ENCODE measurements around the gene SCAF11. TPM values are rescaled to one million over a fixed set of nuclear protein-coding genes. Genes with fewer than 3 reads are reported as not detected.

SCAF11 gene
- polyA plus RNA-seq, 1 experiment, result 25.2 TPM

- ChIA-PET POLR2A (no interaction called here), CTCF (interaction anchor here (0.7 to 2.0 kb wide), 4 partner anchors 15 to 41 kb away, joined by 3 to 4 read pairs (median 4); no protein-coding TSS in a partner anchor)
- no peak for DNase-seq (ENCODE audit: low read depth)
- Histone ChIP-seq H3K36me3 (ENCODE audit: control insufficient read depth, insufficient read depth, low read length) (peaks cover 2% of the 10 kb centered on the region), H3K27me3 (ENCODE audit: control insufficient read depth, insufficient read depth, low read length) (no peaks in the 10 kb centered on the region), H3K4me3 (ENCODE audit: low read depth, low read length) (no peak overlapping the region)
- peak; percentile 29 for TF ChIP-seq CTCF (IDR thresholded peaks at IDR 0.05; ENCODE audit: insufficient read depth, low read depth, low read length)
Observed at GRCh38 chr12:45893240-45893639, 97.1 kb downstream of the SCAF11 start.

- H3K4me3 ChIP-seq (ENCODE audit: low read depth, low read length), result no peak overlapping the region
- DNase-seq (ENCODE audit: low read depth), result no peak
- no peaks in the 10 kb centered on the region for H3K27me3 ChIP-seq (ENCODE audit: control insufficient read depth, insufficient read depth, low read length)
- CTCF ChIA-PET, result no interaction called here
- POLR2A ChIA-PET, result no interaction called here
- TF ChIP-seq CTCF (IDR thresholded peaks at IDR 0.05; ENCODE audit: insufficient read depth, low read depth, low read length), result no peak
- H3K36me3 ChIP-seq (ENCODE audit: control insufficient read depth, insufficient read depth, low read length), result peaks cover 2% of the 10 kb centered on the region
Observed at GRCh38 chr12:45890276-45890675, 100.1 kb downstream of the SCAF11 start.

GRCh38 chr12:45887544-45887943 is 102.8 kb downstream of the SCAF11 start:
- no peaks in the 10 kb centered on the region for H3K27me3 ChIP-seq (ENCODE audit: control insufficient read depth, insufficient read depth, low read length)
- no peak for DNase-seq (ENCODE audit: low read depth)
- no peak overlapping the region for H3K4me3 ChIP-seq (ENCODE audit: low read depth, low read length)
- CTCF ChIA-PET, result interaction anchor here (1.3 kb wide), 1 partner anchor 12 kb away, joined by 3 read pairs; no protein-coding TSS in a partner anchor
- no peaks in the 10 kb centered on the region; the same call in 1 of the 2 replicates for H3K36me3 ChIP-seq (ENCODE audit: control insufficient read depth, insufficient read depth, low read length)
- POLR2A ChIA-PET, result no interaction called here
- TF ChIP-seq CTCF (IDR thresholded peaks at IDR 0.05; ENCODE audit: insufficient read depth, low read depth, low read length), result no peak

- H3K27me3 ChIP-seq (ENCODE audit: control insufficient read depth, insufficient read depth, low read length), result no peaks in the 10 kb centered on the region
- CTCF ChIA-PET, result interaction anchor here (1.5 kb wide), 1 partner anchor 9 kb away, joined by 3 read pairs; no protein-coding TSS in a partner anchor
Observed at GRCh38 chr12:45886685-45887084, 103.7 kb downstream of the SCAF11 start.

GRCh38 chr12:45883187-45883586 is 107.2 kb downstream of the SCAF11 start:
- ChIA-PET POLR2A (no interaction called here), CTCF (no interaction called here)
- no peak for DNase-seq (ENCODE audit: low read depth)
- Histone ChIP-seq H3K4me3 (ENCODE audit: low read depth, low read length) (no peak overlapping the region), H3K27me3 (ENCODE audit: control insufficient read depth, insufficient read depth, low read length) (no peaks in the 10 kb centered on the region), H3K36me3 (ENCODE audit: control insufficient read depth, insufficient read depth, low read length) (peaks cover 2% of the 10 kb centered on the region)
- TF ChIP-seq CTCF (IDR thresholded peaks at IDR 0.05; ENCODE audit: insufficient read depth, low read depth, low read length), result no peak

More at GRCh38 chr12:45886685-45887084, 103.7 kb downstream of the SCAF11 start:
- POLR2A ChIA-PET, result no interaction called here
- H3K4me3 ChIP-seq (ENCODE audit: low read depth, low read length), result no peak overlapping the region
- no peak for DNase-seq (ENCODE audit: low read depth)
- no peak for TF ChIP-seq CTCF (IDR thresholded peaks at IDR 0.05; ENCODE audit: insufficient read depth, low read depth, low read length)
- no peaks in the 10 kb centered on the region; the same call in none of the 2 replicates for H3K36me3 ChIP-seq (ENCODE audit: control insufficient read depth, insufficient read depth, low read length)
